H1 (cell line): Measurements from ENCODE around the gene HSF5. TPM values are rescaled to one million over a fixed set of nuclear protein-coding genes. Genes with fewer than 3 reads are reported as not detected.

Experiments
- CTCF ChIA-PET: fragments of 300-600 bp; sonication (Branson Sonifier 250); formaldehyde crosslinking; loops from one replicate; lab custom pipeline; 2021; ENCODE audit not compliant: partially characterized antibody; lab: Charles Lee
- POLR2A ChIA-PET: fragments of 300-600 bp; sonication (Branson Sonifier 250); formaldehyde crosslinking; loops from one replicate; lab custom pipeline; 2021; ENCODE audit warnings: inconsistent platforms; ENCODE audit not compliant: partially characterized antibody; lab: Charles Lee
- DNase-seq, 2 experiments: peaks; one replicate each; pipeline versions ENCODE4 v3.0.0 to v3.0.0-alpha.2; 2010 to 2022; ENCODE audit warnings: low spot score in 2 of 2, low read depth in 1 of 2, mixed read lengths in 1 of 2
- FAIRE-seq: peaks from 2 replicates; lab custom pipeline; 2011; peaks lifted over from hg19 to GRCh38; lab: Jason Lieb, UNC
- H2AFZ ChIP-seq: 2 replicates; pipeline ENCODE4 v1.8.1; 2012; ENCODE audit warnings: low read length, inconsistent platforms
- H2AK5ac ChIP-seq: 2 replicates; pipeline ENCODE4 v1.6.1; 2013; ENCODE audit warnings: low read depth, low read length
- H2BK120ac ChIP-seq: replicated peaks from 2 replicates; pipeline ENCODE3; 2013; ENCODE audit warnings: low read depth, low read length, inconsistent platforms
- H2BK12ac ChIP-seq: 2 replicates; pipeline ENCODE4 v1.6.1; 2013; ENCODE audit warnings: low read depth, low read length
- H2BK15ac ChIP-seq: 2 replicates; pipeline ENCODE4 v1.6.1; 2013; ENCODE audit warnings: low read length
- H2BK20ac ChIP-seq: 2 replicates; pipeline ENCODE4 v1.6.1; 2013; ENCODE audit warnings: low read length
- H2BK5ac ChIP-seq: 2 replicates; pipeline ENCODE4 v1.6.1; 2013; ENCODE audit warnings: low read depth, low read length
- H3K14ac ChIP-seq: 2 replicates; pipeline ENCODE4 v1.6.1; 2013; ENCODE audit warnings: inconsistent platforms; ENCODE audit not compliant: insufficient read length
- H3K18ac ChIP-seq: 2 replicates; pipeline ENCODE4 v1.6.1; 2013; ENCODE audit warnings: low read length; ENCODE audit errors: extremely low read depth
- H3K23ac ChIP-seq: 2 replicates; pipeline ENCODE4 v1.6.1; 2013; ENCODE audit warnings: inconsistent platforms; ENCODE audit not compliant: insufficient read length
- H3K23me2 ChIP-seq: 2 replicates; pipeline ENCODE4 v1.6.1; 2013; ENCODE audit warnings: low read depth, low read length
- H3K27ac ChIP-seq: 2 replicates; pipeline ENCODE4 v1.6.1; 2011; ENCODE audit warnings: low read depth, low read length, inconsistent platforms
- H3K27me3 ChIP-seq, 4 experiments: replicated peaks in 1 of 4; 1 replicate in 1 of 4; 2 replicates in 3 of 4; pipeline versions ENCODE4 v1.6.1 to v1.8.1; 2011 to 2013; ENCODE audit warnings: low read length in 3 of 4, mild to moderate bottlenecking in 3 of 4, inconsistent platforms in 2 of 4, mixed read lengths in 2 of 4, moderate library complexity in 1 of 4; ENCODE audit not compliant: control insufficient read depth in 3 of 4, insufficient read depth in 3 of 4; ENCODE audit errors: extremely low read depth in 1 of 4
- H3K36me3 ChIP-seq, 4 experiments: 2 replicates each; pipeline versions ENCODE4 v1.6.1 to v1.8.1; 2011 to 2013; ENCODE audit warnings: mild to moderate bottlenecking in 4 of 4, low read length in 3 of 4, moderate library complexity in 2 of 4, control low read depth in 1 of 4, inconsistent platforms in 1 of 4; ENCODE audit not compliant: insufficient read depth in 4 of 4, control insufficient read depth in 2 of 4
- H3K4ac ChIP-seq: replicated peaks from 2 replicates; pipeline ENCODE3; 2013; ENCODE audit warnings: low read length, low read depth, mixed read lengths, inconsistent platforms; ENCODE audit not compliant: insufficient read length
- H3K4me1 ChIP-seq, 4 experiments: replicated peaks in 1 of 4; 1 replicate in 1 of 4; 2 replicates in 3 of 4; pipeline versions ENCODE4 v1.6.1 to v1.8.1; 2011 to 2013; ENCODE audit warnings: low read length in 3 of 4, inconsistent platforms in 2 of 4, mixed read lengths in 1 of 4; ENCODE audit not compliant: insufficient read depth in 4 of 4, control insufficient read depth in 3 of 4
- H3K4me2 ChIP-seq, 2 experiments: 2 replicates each; pipeline versions ENCODE4 v1.6.1 to v1.8.1; 2011 to 2013; ENCODE audit warnings: low read depth in 2 of 2, low read length in 2 of 2, control low read depth in 1 of 2, inconsistent platforms in 1 of 2, mild to moderate bottlenecking in 1 of 2; ENCODE audit not compliant: insufficient read depth in 1 of 2
- H3K4me3 ChIP-seq, 4 experiments: fragments of 200-600, 300-600 bp in 1 of 4; sonication (generic), shearing (Covaris generic), sonication (Bioruptor Twin) in 1 of 4; 2 replicates each; pipeline versions ENCODE4 v1.5.1 to v1.8.1; 2011 to 2016; ENCODE audit warnings: low read length in 4 of 4, low read depth in 3 of 4, control low read depth in 2 of 4, inconsistent platforms in 2 of 4, mild to moderate bottlenecking in 2 of 4, mixed read lengths in 1 of 4, moderate library complexity in 1 of 4; ENCODE audit not compliant: insufficient read depth in 2 of 4; ENCODE audit errors: extremely low read depth in 1 of 4
- H3K56ac ChIP-seq: replicated peaks from 2 replicates; pipeline ENCODE3; 2013; ENCODE audit warnings: low read depth, mild to moderate bottlenecking, mixed read lengths, low read length, inconsistent platforms; ENCODE audit not compliant: insufficient read length
- H3K79me1 ChIP-seq: 2 replicates; pipeline ENCODE4 v1.6.1; 2013; ENCODE audit warnings: low read depth, low read length, control low read depth
- H3K79me2 ChIP-seq, 2 experiments: 2 replicates each; pipeline versions ENCODE4 v1.6.1 to v1.8.1; 2012 to 2013; ENCODE audit warnings: low read length in 2 of 2, mild to moderate bottlenecking in 2 of 2, inconsistent platforms in 1 of 2; ENCODE audit not compliant: insufficient read depth in 2 of 2, control insufficient read depth in 1 of 2
- H3K9ac ChIP-seq, 4 experiments: replicated peaks in 1 of 4; 1 replicate in 1 of 4; 2 replicates in 3 of 4; pipeline versions ENCODE4 v1.6.1 to v1.8.1; 2011 to 2013; ENCODE audit warnings: low read depth in 3 of 4, low read length in 3 of 4, control low read depth in 2 of 4, mild to moderate bottlenecking in 2 of 4, moderate library complexity in 2 of 4, inconsistent platforms in 1 of 4; ENCODE audit errors: extremely low read depth in 1 of 4
- H3K9me3 ChIP-seq, 2 experiments: 2 replicates each; pipeline versions ENCODE4 v1.6.1 to v1.8.1; 2012 to 2013; ENCODE audit warnings: mild to moderate bottlenecking in 2 of 2, moderate library complexity in 2 of 2, control low read depth in 1 of 2, inconsistent platforms in 1 of 2, low read depth in 1 of 2, low read length in 1 of 2, mixed read lengths in 1 of 2; ENCODE audit not compliant: insufficient read depth in 2 of 2
- H4K20me1 ChIP-seq, 2 experiments: replicated peaks in 1 of 2; 2 replicates each; pipeline versions ENCODE3 to v1.8.1; 2011 to 2013; ENCODE audit warnings: inconsistent platforms in 2 of 2, low read length in 2 of 2, mild to moderate bottlenecking in 1 of 2; ENCODE audit not compliant: insufficient read depth in 2 of 2, control insufficient read depth in 1 of 2
- H4K5ac ChIP-seq: 2 replicates; pipeline ENCODE4 v1.6.1; 2013; ENCODE audit warnings: low read length, low read depth, mixed read lengths, inconsistent platforms; ENCODE audit not compliant: insufficient read length
- H4K8ac ChIP-seq: 2 replicates; pipeline ENCODE4 v1.8.0; 2013; ENCODE audit warnings: mild to moderate bottlenecking, moderate library complexity, low read length, inconsistent platforms; ENCODE audit not compliant: insufficient read depth; ENCODE audit errors: extremely low read depth
- H4K91ac ChIP-seq: replicated peaks from 2 replicates; pipeline ENCODE3; 2013; ENCODE audit warnings: low read length, mixed read lengths, inconsistent platforms; ENCODE audit not compliant: insufficient read length
- CBX5 ChIP-seq: fragments of 300-800, 300-1000 bp; sonication (generic); IDR thresholded peaks from 2 replicates; pipeline ENCODE4 v1.7.1; 2016; ENCODE audit warnings: antibody characterized with exemption, low read length, low read depth
- CHD1 ChIP-seq: IDR thresholded peaks from 2 replicates; pipeline ENCODE4 v1.6.1; 2012; ENCODE audit warnings: low read depth, low read length, improper control_type of control experiment
- NANOG ChIP-seq: IDR thresholded peaks from 2 replicates; pipeline ENCODE4 v1.6.1; 2011; ENCODE audit warnings: low read length, low read depth, mild to moderate bottlenecking, inconsistent platforms; ENCODE audit not compliant: insufficient read depth, poor library complexity, severe bottlenecking
- RXRA ChIP-seq: IDR thresholded peaks from 2 replicates; pipeline ENCODE4 v1.6.1; 2011; ENCODE audit warnings: low read depth, mild to moderate bottlenecking, low read length, moderate library complexity; ENCODE audit not compliant: insufficient read depth
- SIN3A ChIP-seq, 2 experiments: IDR thresholded peaks in 1 of 2; conservative IDR thresholded peaks in 1 of 2; 2 replicates each; pipeline ENCODE4 v1.6.1; 2011 to 2012; ENCODE audit warnings: low read length in 2 of 2, improper control_type of control experiment in 1 of 2, low read depth in 1 of 2, mild to moderate bottlenecking in 1 of 2
- SP4 ChIP-seq: IDR thresholded peaks from 2 replicates; pipeline ENCODE4 v1.6.1; 2012; ENCODE audit warnings: low read length, inconsistent platforms
- SUZ12 ChIP-seq: fragments of 200-600 bp; sonication (generic); IDR thresholded peaks from 2 replicates; pipeline ENCODE4 v1.6.1; 2012; ENCODE audit warnings: mild to moderate bottlenecking, inconsistent platforms, low read length, moderate library complexity, mixed read lengths
- TAF7 ChIP-seq: optimal IDR thresholded peaks from 2 replicates; pipeline ENCODE3; 2011; ENCODE audit warnings: low read depth, mild to moderate bottlenecking, inconsistent platforms, low read length, moderate library complexity, borderline replicate concordance
- ZNF274 ChIP-seq: IDR thresholded peaks from 2 replicates; pipeline ENCODE4 v1.7.0; 2012; ENCODE audit warnings: low read length, borderline replicate concordance; ENCODE audit errors: extremely low read depth
- WGBS, 2 experiments: shearing (Covaris generic) in 1 of 2; methylation state at CpG; one replicate each; pipeline versions ENCODE4 v1.1.6 to v1.1.7; 2013 to 2015; ENCODE audit warnings: low lambda C conversion rate in 2 of 2, mixed read lengths in 2 of 2, inconsistent platforms in 1 of 2, low coverage in 1 of 2, missing lambda C conversion rate in 1 of 2; ENCODE audit not compliant: insufficient replicate concordance in 2 of 2, insufficient coverage in 1 of 2, insufficient read length in 1 of 2; ENCODE audit errors: extremely low coverage in 1 of 2, missing lambda C conversion rate in 1 of 2; 5-methylcytosine and 5-hydroxymethylcytosine counted together
- polyA plus RNA-seq, 7 experiments: library from polyadenylated mRNA; depleted of rRNA in 3 of 7; stranded (reverse) in 5 of 7; unstranded in 2 of 7; fragments of >200 nt in 5 of 7; fragments of 200-250 nt in 2 of 7; gene quantifications; 1 replicate in 5 of 7; 2 replicates in 1 of 7; 4 replicates in 1 of 7; pipeline versions ENCODE4 v1.2.1 to v1.2.3, GENCODE V29; 2011 to 2013; ENCODE audit warnings: missing spikeins in 2 of 7, mixed read lengths in 2 of 7
- total RNA-seq: library from RNA; stranded (reverse); fragmentation: NEBNext Ultra II Directional; extraction: Animal tissue kit (Norgen Biotek cat#: 25700); gene quantifications from 2 replicates; pipeline ENCODE4 v1.2.1, GENCODE V29; 2021
- TF ChIP-seq, protein P1 (sequence below): IDR thresholded peaks from 2 replicates; pipeline ENCODE4 v1.6.1; 2012; ENCODE audit warnings: inconsistent platforms

Gene HSF5
- total and polyA plus RNA-seq, 2 of the 8 experiments (the other 6 are each of a cell fraction or from before 2014, with no cell fraction given) = not detected

- H3K79me2 ChIP-seq = no peaks in the 10 kb centered on the region
- H3K27me3 ChIP-seq = no peaks in the 10 kb centered on the region; a peak in 1 of 7 replicates
- FAIRE-seq = no peak
- no peak overlapping the region for H3K14ac ChIP-seq
- H2BK5ac ChIP-seq = no peak overlapping the region
- no peak overlapping the region for H4K91ac ChIP-seq
- no peaks in the 10 kb centered on the region for H3K4me1 ChIP-seq
- WGBS, 2 experiments = 82% methylated on average over 6 of the region's 6 CpGs; no CpG with 5 or more reads in 1 of the 2 experiments
- H4K8ac ChIP-seq = no peak overlapping the region
- H3K4me2 ChIP-seq = no peak overlapping the region
- no peak overlapping the region for H3K9ac ChIP-seq
- H2AFZ ChIP-seq = no peak overlapping the region
- no peak overlapping the region for H2BK15ac ChIP-seq
- no peak overlapping the region for H2BK120ac ChIP-seq
- no peak overlapping the region for H2BK20ac ChIP-seq
- no peak overlapping the region for H3K4me3 ChIP-seq
- no peaks in the 10 kb centered on the region for H4K20me1 ChIP-seq
- no peaks in the 10 kb centered on the region for H3K9me3 ChIP-seq
- TF ChIP-seq RXRA = no peak
- TF ChIP-seq SIN3A (conservative IDR thresholded peaks at IDR 0.05 in 1 of 2, IDR thresholded peaks at IDR 0.05 in 1 of 2; ENCODE audit: low read depth in 1 of 2, low read length in 2 of 2) = no peak
- no peak for TF ChIP-seq TAF7
- no peak for TF ChIP-seq SUZ12
- no peak for TF ChIP-seq CHD1
- no peak for TF ChIP-seq ZNF274
- no peak for TF ChIP-seq CBX5
- no peak for TF ChIP-seq SP4
- no peak for TF ChIP-seq NANOG
- TF ChIP-seq, protein P1, sequence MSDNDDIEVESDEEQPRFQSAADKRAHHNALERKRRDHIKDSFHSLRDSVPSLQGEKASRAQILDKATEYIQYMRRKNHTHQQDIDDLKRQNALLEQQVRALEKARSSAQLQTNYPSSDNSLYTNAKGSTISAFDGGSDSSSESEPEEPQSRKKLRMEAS = no peak
- no peak overlapping the region for H3K4ac ChIP-seq
- no peak overlapping the region for H3K18ac ChIP-seq
- no peak overlapping the region for H3K23ac ChIP-seq
- H4K5ac ChIP-seq = no peak overlapping the region
- no peak overlapping the region for H2AK5ac ChIP-seq
- H3K56ac ChIP-seq = no peak overlapping the region
- no peaks in the 10 kb centered on the region for H3K36me3 ChIP-seq
- no peak overlapping the region for H3K27ac ChIP-seq
- DNase-seq = no peak
- ChIA-PET CTCF (interaction anchor here (0.8 kb wide), 1 partner anchor 172 kb away, joined by 3 read pairs; no protein-coding TSS in a partner anchor), POLR2A (no interaction called here)
- H3K23me2 ChIP-seq = no peaks in the 10 kb centered on the region
- H3K79me1 ChIP-seq = no peaks in the 10 kb centered on the region
- H2BK12ac ChIP-seq = no peak overlapping the region
Measured at GRCh38 chr17:58480090-58480489, 8.1 kb downstream of the HSF5 start.
